Keratinocyte (primary cell): ENCODE measurements around the gene KDF1. TPM values are rescaled to one million over a fixed set of nuclear protein-coding genes. Genes with fewer than 3 reads are reported as not detected.

Experiments
- DNase-seq: peaks from one replicate; pipeline ENCODE4 v3.0.0-alpha.2; 2011; ENCODE audit warnings: low read depth, missing footprints, low spot score
- FAIRE-seq: peaks from 2 replicates; lab custom pipeline; 2011; peaks lifted over from hg19 to GRCh38; lab: Jason Lieb, UNC
- H2AFZ ChIP-seq: 2 replicates; pipeline ENCODE4 v1.6.0; 2012; ENCODE audit warnings: low read length, control low read depth, inconsistent platforms; ENCODE audit not compliant: control insufficient read depth
- H3K27ac ChIP-seq: 2 replicates; pipeline ENCODE4 v1.5.1; 2011; ENCODE audit warnings: low read length; ENCODE audit not compliant: control insufficient read depth, insufficient read depth
- H3K27me3 ChIP-seq: 3 replicates; pipeline ENCODE4 v1.6.0; 2011; ENCODE audit warnings: low read length; ENCODE audit not compliant: control insufficient read depth, insufficient read depth; ENCODE audit errors: extremely low read depth
- H3K36me3 ChIP-seq, 2 experiments: 2 replicates in 1 of 2; 3 replicates in 1 of 2; pipeline ENCODE4 v1.5.1; 2011; ENCODE audit warnings: low read length in 2 of 2, mild to moderate bottlenecking in 1 of 2; ENCODE audit not compliant: control insufficient read depth in 2 of 2, insufficient read depth in 2 of 2; ENCODE audit errors: extremely low read depth in 1 of 2
- H3K4me1 ChIP-seq: 3 replicates; pipeline ENCODE4 v1.5.1; 2011; ENCODE audit warnings: low read length; ENCODE audit not compliant: control insufficient read depth, insufficient read depth; ENCODE audit errors: extremely low read depth
- H3K4me2 ChIP-seq: 3 replicates; pipeline ENCODE4 v1.6.0; 2011; ENCODE audit warnings: low read depth, low read length; ENCODE audit not compliant: control insufficient read depth, insufficient read depth; ENCODE audit errors: extremely low read depth
- H3K4me3 ChIP-seq, 3 experiments: fragments of 200-600 bp in 1 of 3; sonication (generic) in 1 of 3; 2 replicates in 2 of 3; 3 replicates in 1 of 3; pipeline ENCODE4 v1.5.1; 2011 to 2016; ENCODE audit warnings: low read length in 3 of 3, mild to moderate bottlenecking in 3 of 3, control low read depth in 2 of 3, inconsistent platforms in 1 of 3, low read depth in 1 of 3, mixed read lengths in 1 of 3, mixed run types in 1 of 3, moderate library complexity in 1 of 3; ENCODE audit not compliant: control insufficient read depth in 2 of 3, insufficient read depth in 2 of 3; ENCODE audit errors: extremely low read depth in 1 of 3
- H3K79me2 ChIP-seq: 2 replicates; pipeline ENCODE4 v1.6.0; 2012; ENCODE audit warnings: low read length; ENCODE audit not compliant: control insufficient read depth, insufficient read depth
- H3K9ac ChIP-seq: 3 replicates; pipeline ENCODE4 v1.6.0; 2011; ENCODE audit warnings: low read length; ENCODE audit not compliant: control insufficient read depth, insufficient read depth; ENCODE audit errors: extremely low read depth
- H3K9me1 ChIP-seq: 3 replicates; pipeline ENCODE4 v1.6.0; 2011; ENCODE audit warnings: low read length; ENCODE audit not compliant: control insufficient read depth, insufficient read depth; ENCODE audit errors: extremely low read depth
- H3K9me3 ChIP-seq: 2 replicates; pipeline ENCODE4 v1.5.1; 2012; ENCODE audit warnings: low read depth, low read length; ENCODE audit not compliant: control insufficient read depth
- H4K20me1 ChIP-seq: 3 replicates; pipeline ENCODE4 v1.6.0; 2011; ENCODE audit warnings: low read length; ENCODE audit not compliant: control insufficient read depth, insufficient read depth; ENCODE audit errors: extremely low read depth
- EZH2 ChIP-seq: IDR thresholded peaks from one replicate; pipeline ENCODE4 v1.6.1; 2012; ENCODE audit warnings: inconsistent platforms, mild to moderate bottlenecking, low read length, moderate library complexity
- dilution Hi-C: fragments of 300-500 bp; cut with MboI; formaldehyde crosslinking; loops from one replicate; pipeline ENCODE4 v1.7.0; 2020; ENCODE audit warnings: low sequenced_read_pairs; ENCODE audit not compliant: extremely low pct_ligation_motif_present
- polyA plus RNA-seq, 5 experiments: library from polyadenylated mRNA; depleted of rRNA in 3 of 5; stranded (reverse) in 3 of 5; stranded (forward) in 1 of 5; unstranded in 1 of 5; fragments of >200 nt; gene quantifications; 1 replicate in 1 of 5; 2 replicates in 3 of 5; 3 replicates in 1 of 5; pipeline versions ENCODE4 v1.2.1 to v1.2.3, GENCODE V29; 2011 to 2012; ENCODE audit warnings: missing spikeins in 2 of 5, low read depth in 1 of 5, low replicate concordance in 1 of 5
- TF ChIP-seq, protein P1 (sequence below), 3 experiments: IDR thresholded peaks in 1 of 3; conservative IDR thresholded peaks in 1 of 3; optimal IDR thresholded peaks in 1 of 3; 2 replicates in 2 of 3; 3 replicates in 1 of 3; pipeline versions ENCODE3 to v1.5.1; 2011; ENCODE audit warnings: low read length in 3 of 3, mild to moderate bottlenecking in 3 of 3, moderate library complexity in 2 of 3, control low read depth in 1 of 3, inconsistent platforms in 1 of 3; ENCODE audit not compliant: insufficient read depth in 2 of 3; ENCODE audit errors: extremely low read depth in 1 of 3

Gene KDF1
- polyA plus RNA-seq, 1 donor (not counting 4 experiments of a cell fraction or from before 2014, with no cell fraction given) = 13.8 TPM

DNA sequence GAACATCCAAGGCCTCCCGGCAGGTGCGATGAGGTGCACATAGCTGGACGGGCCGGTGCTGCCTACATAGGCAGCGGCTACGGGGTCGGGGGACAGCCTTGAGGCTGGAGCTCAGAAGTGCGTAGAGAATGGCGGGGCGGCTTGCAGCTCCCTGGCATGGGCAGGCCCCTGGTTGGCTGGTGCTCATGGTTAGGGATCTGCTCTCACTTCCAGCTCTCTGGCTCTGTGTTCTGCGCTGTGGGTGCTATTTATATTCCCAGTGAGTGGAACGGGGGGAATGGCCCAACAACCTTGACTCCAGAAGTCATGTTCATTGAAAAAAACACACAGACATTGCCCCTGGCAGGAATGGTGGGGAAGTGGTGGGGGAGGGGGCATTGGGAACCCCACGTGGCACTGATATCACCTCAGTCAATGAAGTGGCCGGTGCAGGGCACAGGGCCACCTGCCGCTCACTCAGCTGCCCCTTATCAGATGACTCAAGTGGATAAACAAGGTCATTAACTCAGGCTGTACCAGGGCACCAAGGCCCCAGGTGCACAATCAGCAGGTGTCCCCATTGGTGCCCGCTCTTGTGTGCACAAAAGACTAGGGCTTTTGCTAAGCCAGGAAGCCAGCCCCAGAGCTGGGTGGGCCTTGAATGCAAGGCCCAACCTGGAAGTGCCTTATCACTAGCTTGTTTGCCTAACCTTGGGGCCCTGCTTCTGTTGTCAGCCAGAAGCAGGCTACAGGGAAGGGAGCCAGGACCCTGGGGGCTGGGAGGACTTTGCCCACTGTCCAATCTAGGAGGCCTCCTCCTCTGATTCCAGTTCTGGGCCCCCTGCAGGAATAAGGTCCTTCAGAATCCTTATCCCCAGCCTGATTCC, 46.3 kb downstream of the KDF1 start, which contains the start of gene NR0B2:
NR0B2 (minus strand) TSS at position 222 of the 866 bp plus-strand sequence; CDS start at position 187, 35 bp downstream.
- dilution Hi-C loops = no loop called here
- Histone ChIP-seq H3K4me2 (no peak within 1 kb of the TSS), H3K9ac (no peak within 1 kb of the TSS)

DNA sequence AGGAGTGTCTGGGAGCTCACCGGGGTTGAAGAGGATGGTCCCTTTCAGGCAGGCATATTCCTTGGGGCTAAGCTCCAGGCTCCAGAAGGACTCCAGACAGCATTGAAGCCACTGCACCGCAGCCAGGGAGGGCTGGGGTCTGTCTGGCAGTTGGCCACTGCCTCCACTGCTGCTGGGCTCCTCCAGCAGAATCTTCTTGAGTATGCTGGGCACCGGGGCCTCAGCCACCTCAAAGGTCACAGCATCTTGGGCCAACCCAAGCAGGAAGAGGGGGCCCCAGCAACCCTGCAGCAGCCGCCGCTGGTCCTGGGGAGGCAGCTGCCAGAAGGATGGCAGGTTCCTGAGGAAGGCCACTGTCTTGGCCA, 46.9 kb downstream of the KDF1 start:
- Histone ChIP-seq H3K27me3 (peaks cover 3% of the 10 kb centered on the region), H4K20me1 (no peaks in the 10 kb centered on the region), H3K36me3 (no peaks in the 10 kb centered on the region), H3K4me1 (peaks cover under 1% of the 10 kb centered on the region), H3K79me2 (no peaks in the 10 kb centered on the region), H3K9me1 (no peaks in the 10 kb centered on the region), H2AFZ (no peak overlapping the region), H3K4me2 (no peak overlapping the region), H3K9me3 (no peaks in the 10 kb centered on the region), H3K27ac (no peak overlapping the region), H3K9ac (no peak overlapping the region), H3K4me3 (no peak overlapping the region)
- FAIRE-seq (no peak), DNase-seq (no peak)
- dilution Hi-C loops = no loop called here
- TF ChIP-seq, protein P1, sequence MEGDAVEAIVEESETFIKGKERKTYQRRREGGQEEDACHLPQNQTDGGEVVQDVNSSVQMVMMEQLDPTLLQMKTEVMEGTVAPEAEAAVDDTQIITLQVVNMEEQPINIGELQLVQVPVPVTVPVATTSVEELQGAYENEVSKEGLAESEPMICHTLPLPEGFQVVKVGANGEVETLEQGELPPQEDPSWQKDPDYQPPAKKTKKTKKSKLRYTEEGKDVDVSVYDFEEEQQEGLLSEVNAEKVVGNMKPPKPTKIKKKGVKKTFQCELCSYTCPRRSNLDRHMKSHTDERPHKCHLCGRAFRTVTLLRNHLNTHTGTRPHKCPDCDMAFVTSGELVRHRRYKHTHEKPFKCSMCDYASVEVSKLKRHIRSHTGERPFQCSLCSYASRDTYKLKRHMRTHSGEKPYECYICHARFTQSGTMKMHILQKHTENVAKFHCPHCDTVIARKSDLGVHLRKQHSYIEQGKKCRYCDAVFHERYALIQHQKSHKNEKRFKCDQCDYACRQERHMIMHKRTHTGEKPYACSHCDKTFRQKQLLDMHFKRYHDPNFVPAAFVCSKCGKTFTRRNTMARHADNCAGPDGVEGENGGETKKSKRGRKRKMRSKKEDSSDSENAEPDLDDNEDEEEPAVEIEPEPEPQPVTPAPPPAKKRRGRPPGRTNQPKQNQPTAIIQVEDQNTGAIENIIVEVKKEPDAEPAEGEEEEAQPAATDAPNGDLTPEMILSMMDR (optimal IDR thresholded peaks at IDR 0.05 in 1 of 3, IDR thresholded peaks at IDR 0.05 in 1 of 3, conservative IDR thresholded peaks at IDR 0.05 in 1 of 3; ENCODE audit: extremely low read depth in 1 of 3, insufficient read depth in 2 of 3, low read length in 3 of 3) = no peak
- no peak for TF ChIP-seq EZH2

More for the DNA sequence above, 46.3 kb downstream of the KDF1 start, which contains the start of gene NR0B2:
- Histone ChIP-seq H3K9me1 (no peaks in the 10 kb centered on the region), H3K9me3 (no peaks in the 10 kb centered on the region), H3K79me2 (no peaks in the 10 kb centered on the region), H4K20me1 (no peaks in the 10 kb centered on the region), H3K36me3 (no peaks in the 10 kb centered on the region), H3K4me3 (no peak within 1 kb of the TSS), H2AFZ (no peak within 1 kb of the TSS), H3K27me3 (peaks cover 3% of the 10 kb centered on the region), H3K4me1 (no peaks in the 10 kb centered on the region), H3K27ac (no peak within 1 kb of the TSS)
- DNase-seq (no peak), FAIRE-seq (no peak)
- TF ChIP-seq, protein P1 (optimal IDR thresholded peaks at IDR 0.05 in 1 of 3, IDR thresholded peaks at IDR 0.05 in 1 of 3, conservative IDR thresholded peaks at IDR 0.05 in 1 of 3; ENCODE audit: extremely low read depth in 1 of 3, insufficient read depth in 2 of 3, low read length in 3 of 3) = no peak
- no peak for TF ChIP-seq EZH2
